ENCODE data around the gene SLC25A22.

The SLC25A22 gene

GRCh38 chr11:839875-840617, 42.0 kb upstream of the SLC25A22 start:
- Histone ChIP-seq H2AK5ac (ENCODE audit: low read length, severe bottlenecking) (peak overlapping the region; percentile 15), H3K14ac (ENCODE audit: low read length in 2 of 2) (peak overlapping the region in 1 of 2 experiments; percentile 35), H2BK12ac (ENCODE audit: low read length in 2 of 2) (no peak overlapping the region), H2BK15ac (ENCODE audit: low read depth, poor library complexity, severe bottlenecking) (no peak overlapping the region), H4K8ac (ENCODE audit: low read length) (peak overlapping the region; percentile 48), H3K23ac (ENCODE audit: low read length in 2 of 2) (no peak overlapping the region), H3K79me1 (replicated peaks; ENCODE audit: low read length, poor library complexity, severe bottlenecking) (no peaks in the 10 kb centered on the region), H2BK120ac (ENCODE audit: low read depth, low read length) (no peak overlapping the region), H4K91ac (ENCODE audit: low read length) (peak overlapping the region; percentile 25), H3K4me1 (ENCODE audit: control insufficient read depth, insufficient read depth, low read depth, low read length) (peaks cover 65% of the 10 kb centered on the region), H3K4me3 (ENCODE audit: insufficient read depth in 1 of 2, low read depth in 1 of 2, low read length in 2 of 2) (peak overlapping the region; percentile 17 to 94), H3K9ac (ENCODE audit: low read length) (peak overlapping the region; percentile 96), H3K18ac (ENCODE audit: low read depth in 1 of 2, low read length in 2 of 2) (no peak overlapping the region), H2AFZ (ENCODE audit: low read depth, low read length) (no peak overlapping the region), H3K4ac (ENCODE audit: low read depth in 1 of 2, low read length in 2 of 2) (peak overlapping the region in 1 of 2 experiments; percentile 13), H3K36me3 (ENCODE audit: control insufficient read depth in 1 of 2, insufficient read depth in 2 of 2, low read depth in 1 of 2, low read length in 2 of 2) (peaks cover 52 to 57% of the 10 kb centered on the region in 2 experiments), H3K9me3 (ENCODE audit: control insufficient read depth, low read length) (no peaks in the 10 kb centered on the region), H3K27ac (ENCODE audit: low read length, poor library complexity, severe bottlenecking) (peak overlapping the region; percentile 18), H3K4me2 (ENCODE audit: low read length, poor library complexity, severe bottlenecking) (peak overlapping the region; percentile 54), H3K27me3 (ENCODE audit: control insufficient read depth in 1 of 2, insufficient read depth in 1 of 2, low read length in 2 of 2) (no peaks in the 10 kb centered on the region), H2BK5ac (ENCODE audit: low read depth, low read length, poor library complexity, severe bottlenecking) (no peak overlapping the region)
- no peak for DNase-seq
- WGBS: 88% methylated on average over 25 of the region's 25 CpGs

GRCh38 chr11:839280-839623, 41.2 kb upstream of the SLC25A22 start:
- no peak overlapping the region for H3K4me2 ChIP-seq (ENCODE audit: low read length, poor library complexity, severe bottlenecking)
- no peak overlapping the region for H4K91ac ChIP-seq (ENCODE audit: low read length)
- H3K27me3 ChIP-seq (ENCODE audit: control insufficient read depth in 1 of 2, insufficient read depth in 1 of 2, low read length in 2 of 2): no peaks in the 10 kb centered on the region
- no peaks in the 10 kb centered on the region for H3K9me3 ChIP-seq (ENCODE audit: control insufficient read depth, low read length)
- H3K4me3 ChIP-seq (ENCODE audit: insufficient read depth in 1 of 2, low read depth in 1 of 2, low read length in 2 of 2): no peak overlapping the region
- H2AK5ac ChIP-seq (ENCODE audit: low read length, severe bottlenecking): no peak overlapping the region
- H4K8ac ChIP-seq (ENCODE audit: low read length): no peak overlapping the region
- no peak overlapping the region for H3K4ac ChIP-seq (ENCODE audit: low read depth in 1 of 2, low read length in 2 of 2)
- no peak overlapping the region for H2BK5ac ChIP-seq (ENCODE audit: low read depth, low read length, poor library complexity, severe bottlenecking)
- no peak overlapping the region for H2BK15ac ChIP-seq (ENCODE audit: low read depth, poor library complexity, severe bottlenecking)
- no peaks in the 10 kb centered on the region for H3K79me1 ChIP-seq (replicated peaks; ENCODE audit: low read length, poor library complexity, severe bottlenecking)
- peaks cover 52 to 57% of the 10 kb centered on the region in 2 experiments for H3K36me3 ChIP-seq (ENCODE audit: control insufficient read depth in 1 of 2, insufficient read depth in 2 of 2, low read depth in 1 of 2, low read length in 2 of 2)
- H3K23ac ChIP-seq (ENCODE audit: low read length in 2 of 2): peak overlapping the region in 1 of 2 experiments; percentile 74
- H2BK120ac ChIP-seq (ENCODE audit: low read depth, low read length): no peak overlapping the region
- 95% methylated on average over 5 of the region's 5 CpGs for WGBS
- peak overlapping the region; percentile 96 for H3K9ac ChIP-seq (ENCODE audit: low read length)
- H3K14ac ChIP-seq (ENCODE audit: low read length in 2 of 2): no peak overlapping the region
- no peak overlapping the region for H2BK12ac ChIP-seq (ENCODE audit: low read length in 2 of 2)
- H3K27ac ChIP-seq (ENCODE audit: low read length, poor library complexity, severe bottlenecking): peak overlapping the region; percentile 9
- no peak overlapping the region for H3K18ac ChIP-seq (ENCODE audit: low read depth in 1 of 2, low read length in 2 of 2)
- no peak overlapping the region for H2AFZ ChIP-seq (ENCODE audit: low read depth, low read length)
- H3K4me1 ChIP-seq (ENCODE audit: control insufficient read depth, insufficient read depth, low read depth, low read length): peaks cover 69% of the 10 kb centered on the region
- DNase-seq: no peak

GRCh38 chr11:838441-839279, 40.6 kb upstream of the SLC25A22 start:
- no peaks in the 10 kb centered on the region for H3K79me1 ChIP-seq (replicated peaks; ENCODE audit: low read length, poor library complexity, severe bottlenecking)
- peak overlapping the region in 1 of 2 experiments; percentile 37 for H3K18ac ChIP-seq (ENCODE audit: low read depth in 1 of 2, low read length in 2 of 2)
- H3K9ac ChIP-seq (ENCODE audit: low read length): peak overlapping the region; percentile 96
- H2AFZ ChIP-seq (ENCODE audit: low read depth, low read length): no peak overlapping the region
- H3K4me3 ChIP-seq (ENCODE audit: insufficient read depth in 1 of 2, low read depth in 1 of 2, low read length in 2 of 2): no peak overlapping the region
- H4K91ac ChIP-seq (ENCODE audit: low read length): no peak overlapping the region
- H2BK5ac ChIP-seq (ENCODE audit: low read depth, low read length, poor library complexity, severe bottlenecking): no peak overlapping the region
- no peak overlapping the region for H4K8ac ChIP-seq (ENCODE audit: low read length)
- no peak overlapping the region for H3K4ac ChIP-seq (ENCODE audit: low read depth in 1 of 2, low read length in 2 of 2)
- no peaks in the 10 kb centered on the region for H3K27me3 ChIP-seq (ENCODE audit: control insufficient read depth in 1 of 2, insufficient read depth in 1 of 2, low read length in 2 of 2)
- no peak overlapping the region for H3K14ac ChIP-seq (ENCODE audit: low read length in 2 of 2)
- peak overlapping the region in 1 of 2 experiments; percentile 74 for H3K23ac ChIP-seq (ENCODE audit: low read length in 2 of 2)
- H3K27ac ChIP-seq (ENCODE audit: low read length, poor library complexity, severe bottlenecking): peak overlapping the region; percentile 16
- 63% methylated on average over 17 of the region's 17 CpGs for WGBS
- no peak overlapping the region for H2BK120ac ChIP-seq (ENCODE audit: low read depth, low read length)
- peak overlapping the region in 1 of 2 experiments; percentile 3 for H2BK12ac ChIP-seq (ENCODE audit: low read length in 2 of 2)
- H3K36me3 ChIP-seq (ENCODE audit: control insufficient read depth in 1 of 2, insufficient read depth in 2 of 2, low read depth in 1 of 2, low read length in 2 of 2): peaks cover 52 to 57% of the 10 kb centered on the region in 2 experiments
- DNase-seq: peak; percentile 43
- H2BK15ac ChIP-seq (ENCODE audit: low read depth, poor library complexity, severe bottlenecking): no peak overlapping the region
- no peaks in the 10 kb centered on the region for H3K9me3 ChIP-seq (ENCODE audit: control insufficient read depth, low read length)
- peak overlapping the region; percentile 11 for H2AK5ac ChIP-seq (ENCODE audit: low read length, severe bottlenecking)
- H3K4me1 ChIP-seq (ENCODE audit: control insufficient read depth, insufficient read depth, low read depth, low read length): peaks cover 68% of the 10 kb centered on the region
- no peak overlapping the region for H3K4me2 ChIP-seq (ENCODE audit: low read length, poor library complexity, severe bottlenecking)

GRCh38 chr11:837990-838307, 39.9 kb upstream of the SLC25A22 start:
- Histone ChIP-seq H3K79me1 (replicated peaks; ENCODE audit: low read length, poor library complexity, severe bottlenecking) (no peaks in the 10 kb centered on the region), H3K14ac (ENCODE audit: low read length in 2 of 2) (no peak overlapping the region), H2AFZ (ENCODE audit: low read depth, low read length) (no peak overlapping the region), H3K4ac (ENCODE audit: low read depth in 1 of 2, low read length in 2 of 2) (no peak overlapping the region), H2BK120ac (ENCODE audit: low read depth, low read length) (no peak overlapping the region), H2BK15ac (ENCODE audit: low read depth, poor library complexity, severe bottlenecking) (no peak overlapping the region), H3K27me3 (ENCODE audit: control insufficient read depth in 1 of 2, insufficient read depth in 1 of 2, low read length in 2 of 2) (no peaks in the 10 kb centered on the region), H4K91ac (ENCODE audit: low read length) (no peak overlapping the region), H3K27ac (ENCODE audit: low read length, poor library complexity, severe bottlenecking) (no peak overlapping the region), H4K8ac (ENCODE audit: low read length) (no peak overlapping the region), H3K4me1 (ENCODE audit: control insufficient read depth, insufficient read depth, low read depth, low read length) (peaks cover 65% of the 10 kb centered on the region), H2BK5ac (ENCODE audit: low read depth, low read length, poor library complexity, severe bottlenecking) (no peak overlapping the region), H2AK5ac (ENCODE audit: low read length, severe bottlenecking) (no peak overlapping the region), H3K4me2 (ENCODE audit: low read length, poor library complexity, severe bottlenecking) (no peak overlapping the region), H3K23ac (ENCODE audit: low read length in 2 of 2) (no peak overlapping the region), H3K18ac (ENCODE audit: low read depth in 1 of 2, low read length in 2 of 2) (no peak overlapping the region), H3K9ac (ENCODE audit: low read length) (no peak overlapping the region), H2BK12ac (ENCODE audit: low read length in 2 of 2) (no peak overlapping the region), H3K4me3 (ENCODE audit: insufficient read depth in 1 of 2, low read depth in 1 of 2, low read length in 2 of 2) (no peak overlapping the region), H3K36me3 (ENCODE audit: control insufficient read depth in 1 of 2, insufficient read depth in 2 of 2, low read depth in 1 of 2, low read length in 2 of 2) (peaks cover 52 to 57% of the 10 kb centered on the region in 2 experiments), H3K9me3 (ENCODE audit: control insufficient read depth, low read length) (no peaks in the 10 kb centered on the region)
- 83% methylated on average over 8 of the region's 8 CpGs for WGBS
- no peak for DNase-seq
